H1 (cell line): ENCODE results near the gene SMIM41. TPM values are rescaled to one million over a fixed set of nuclear protein-coding genes. Genes with fewer than 3 reads are reported as not detected.

Experiments
- CTCF ChIA-PET: fragments of 300-600 bp; sonication (Branson Sonifier 250); formaldehyde crosslinking; loops from one replicate; lab custom pipeline; 2021; ENCODE audit not compliant: partially characterized antibody; lab: Charles Lee
- POLR2A ChIA-PET: fragments of 300-600 bp; sonication (Branson Sonifier 250); formaldehyde crosslinking; loops from one replicate; lab custom pipeline; 2021; ENCODE audit warnings: inconsistent platforms; ENCODE audit not compliant: partially characterized antibody; lab: Charles Lee
- DNase-seq, 2 experiments: peaks; one replicate each; pipeline versions ENCODE4 v3.0.0 to v3.0.0-alpha.2; 2010 to 2022; ENCODE audit warnings: low spot score in 2 of 2, low read depth in 1 of 2, mixed read lengths in 1 of 2
- FAIRE-seq: peaks from 2 replicates; lab custom pipeline; 2011; peaks lifted over from hg19 to GRCh38; lab: Jason Lieb, UNC
- H2AFZ ChIP-seq: 2 replicates; pipeline ENCODE4 v1.8.1; 2012; ENCODE audit warnings: low read length, inconsistent platforms
- H2AK5ac ChIP-seq: 2 replicates; pipeline ENCODE4 v1.6.1; 2013; ENCODE audit warnings: low read depth, low read length
- H2BK120ac ChIP-seq: replicated peaks from 2 replicates; pipeline ENCODE3; 2013; ENCODE audit warnings: low read depth, low read length, inconsistent platforms
- H2BK12ac ChIP-seq: 2 replicates; pipeline ENCODE4 v1.6.1; 2013; ENCODE audit warnings: low read depth, low read length
- H2BK15ac ChIP-seq: 2 replicates; pipeline ENCODE4 v1.6.1; 2013; ENCODE audit warnings: low read length
- H2BK20ac ChIP-seq: 2 replicates; pipeline ENCODE4 v1.6.1; 2013; ENCODE audit warnings: low read length
- H2BK5ac ChIP-seq: 2 replicates; pipeline ENCODE4 v1.6.1; 2013; ENCODE audit warnings: low read depth, low read length
- H3K14ac ChIP-seq: 2 replicates; pipeline ENCODE4 v1.6.1; 2013; ENCODE audit warnings: inconsistent platforms; ENCODE audit not compliant: insufficient read length
- H3K18ac ChIP-seq: 2 replicates; pipeline ENCODE4 v1.6.1; 2013; ENCODE audit warnings: low read length; ENCODE audit errors: extremely low read depth
- H3K23ac ChIP-seq: 2 replicates; pipeline ENCODE4 v1.6.1; 2013; ENCODE audit warnings: inconsistent platforms; ENCODE audit not compliant: insufficient read length
- H3K23me2 ChIP-seq: 2 replicates; pipeline ENCODE4 v1.6.1; 2013; ENCODE audit warnings: low read depth, low read length
- H3K27ac ChIP-seq: 2 replicates; pipeline ENCODE4 v1.6.1; 2011; ENCODE audit warnings: low read depth, low read length, inconsistent platforms
- H3K27me3 ChIP-seq, 4 experiments: replicated peaks in 1 of 4; 1 replicate in 1 of 4; 2 replicates in 3 of 4; pipeline versions ENCODE4 v1.6.1 to v1.8.1; 2011 to 2013; ENCODE audit warnings: low read length in 3 of 4, mild to moderate bottlenecking in 3 of 4, inconsistent platforms in 2 of 4, mixed read lengths in 2 of 4, moderate library complexity in 1 of 4; ENCODE audit not compliant: control insufficient read depth in 3 of 4, insufficient read depth in 3 of 4; ENCODE audit errors: extremely low read depth in 1 of 4
- H3K36me3 ChIP-seq, 4 experiments: 2 replicates each; pipeline versions ENCODE4 v1.6.1 to v1.8.1; 2011 to 2013; ENCODE audit warnings: mild to moderate bottlenecking in 4 of 4, low read length in 3 of 4, moderate library complexity in 2 of 4, control low read depth in 1 of 4, inconsistent platforms in 1 of 4; ENCODE audit not compliant: insufficient read depth in 4 of 4, control insufficient read depth in 2 of 4
- H3K4ac ChIP-seq: replicated peaks from 2 replicates; pipeline ENCODE3; 2013; ENCODE audit warnings: low read length, low read depth, mixed read lengths, inconsistent platforms; ENCODE audit not compliant: insufficient read length
- H3K4me1 ChIP-seq, 4 experiments: replicated peaks in 1 of 4; 1 replicate in 1 of 4; 2 replicates in 3 of 4; pipeline versions ENCODE4 v1.6.1 to v1.8.1; 2011 to 2013; ENCODE audit warnings: low read length in 3 of 4, inconsistent platforms in 2 of 4, mixed read lengths in 1 of 4; ENCODE audit not compliant: insufficient read depth in 4 of 4, control insufficient read depth in 3 of 4
- H3K4me2 ChIP-seq, 2 experiments: 2 replicates each; pipeline versions ENCODE4 v1.6.1 to v1.8.1; 2011 to 2013; ENCODE audit warnings: low read depth in 2 of 2, low read length in 2 of 2, control low read depth in 1 of 2, inconsistent platforms in 1 of 2, mild to moderate bottlenecking in 1 of 2; ENCODE audit not compliant: insufficient read depth in 1 of 2
- H3K4me3 ChIP-seq, 4 experiments: fragments of 200-600, 300-600 bp in 1 of 4; sonication (generic), shearing (Covaris generic), sonication (Bioruptor Twin) in 1 of 4; 2 replicates each; pipeline versions ENCODE4 v1.5.1 to v1.8.1; 2011 to 2016; ENCODE audit warnings: low read length in 4 of 4, low read depth in 3 of 4, control low read depth in 2 of 4, inconsistent platforms in 2 of 4, mild to moderate bottlenecking in 2 of 4, mixed read lengths in 1 of 4, moderate library complexity in 1 of 4; ENCODE audit not compliant: insufficient read depth in 2 of 4; ENCODE audit errors: extremely low read depth in 1 of 4
- H3K56ac ChIP-seq: replicated peaks from 2 replicates; pipeline ENCODE3; 2013; ENCODE audit warnings: low read depth, mild to moderate bottlenecking, mixed read lengths, low read length, inconsistent platforms; ENCODE audit not compliant: insufficient read length
- H3K79me1 ChIP-seq: 2 replicates; pipeline ENCODE4 v1.6.1; 2013; ENCODE audit warnings: low read depth, low read length, control low read depth
- H3K79me2 ChIP-seq, 2 experiments: 2 replicates each; pipeline versions ENCODE4 v1.6.1 to v1.8.1; 2012 to 2013; ENCODE audit warnings: low read length in 2 of 2, mild to moderate bottlenecking in 2 of 2, inconsistent platforms in 1 of 2; ENCODE audit not compliant: insufficient read depth in 2 of 2, control insufficient read depth in 1 of 2
- H3K9ac ChIP-seq, 4 experiments: replicated peaks in 1 of 4; 1 replicate in 1 of 4; 2 replicates in 3 of 4; pipeline versions ENCODE4 v1.6.1 to v1.8.1; 2011 to 2013; ENCODE audit warnings: low read depth in 3 of 4, low read length in 3 of 4, control low read depth in 2 of 4, mild to moderate bottlenecking in 2 of 4, moderate library complexity in 2 of 4, inconsistent platforms in 1 of 4; ENCODE audit errors: extremely low read depth in 1 of 4
- H3K9me3 ChIP-seq, 2 experiments: 2 replicates each; pipeline versions ENCODE4 v1.6.1 to v1.8.1; 2012 to 2013; ENCODE audit warnings: mild to moderate bottlenecking in 2 of 2, moderate library complexity in 2 of 2, control low read depth in 1 of 2, inconsistent platforms in 1 of 2, low read depth in 1 of 2, low read length in 1 of 2, mixed read lengths in 1 of 2; ENCODE audit not compliant: insufficient read depth in 2 of 2
- H4K20me1 ChIP-seq, 2 experiments: replicated peaks in 1 of 2; 2 replicates each; pipeline versions ENCODE3 to v1.8.1; 2011 to 2013; ENCODE audit warnings: inconsistent platforms in 2 of 2, low read length in 2 of 2, mild to moderate bottlenecking in 1 of 2; ENCODE audit not compliant: insufficient read depth in 2 of 2, control insufficient read depth in 1 of 2
- H4K5ac ChIP-seq: 2 replicates; pipeline ENCODE4 v1.6.1; 2013; ENCODE audit warnings: low read length, low read depth, mixed read lengths, inconsistent platforms; ENCODE audit not compliant: insufficient read length
- H4K8ac ChIP-seq: 2 replicates; pipeline ENCODE4 v1.8.0; 2013; ENCODE audit warnings: mild to moderate bottlenecking, moderate library complexity, low read length, inconsistent platforms; ENCODE audit not compliant: insufficient read depth; ENCODE audit errors: extremely low read depth
- H4K91ac ChIP-seq: replicated peaks from 2 replicates; pipeline ENCODE3; 2013; ENCODE audit warnings: low read length, mixed read lengths, inconsistent platforms; ENCODE audit not compliant: insufficient read length
- BCL11A ChIP-seq, 2 experiments: IDR thresholded peaks; one replicate each; pipeline ENCODE4 v1.6.1; 2011; ENCODE audit warnings: low read depth in 2 of 2, low read length in 2 of 2, mild to moderate bottlenecking in 2 of 2
- E2F6 ChIP-seq: IDR thresholded peaks from 2 replicates; pipeline ENCODE4 v1.6.1; 2012; ENCODE audit warnings: inconsistent platforms
- EGR1 ChIP-seq: IDR thresholded peaks from 2 replicates; pipeline ENCODE4 v1.6.1; 2011; ENCODE audit warnings: low read depth, low read length, borderline replicate concordance
- HDAC2 ChIP-seq, 2 experiments: fragments of 300-600 bp in 1 of 2; sonication (generic) in 1 of 2; IDR thresholded peaks; 2 replicates each; pipeline ENCODE4 v1.6.1; 2011 to 2012; ENCODE audit warnings: low read depth in 2 of 2, low read length in 2 of 2, mild to moderate bottlenecking in 2 of 2, moderate library complexity in 2 of 2, borderline replicate concordance in 1 of 2, inconsistent platforms in 1 of 2
- KDM5A ChIP-seq: fragments of 200-600 bp; IDR thresholded peaks from 2 replicates; pipeline ENCODE4 v1.7.1; 2012; ENCODE audit warnings: mild to moderate bottlenecking, low read length, inconsistent platforms, mixed read lengths
- POLR2A ChIP-seq, 2 experiments: IDR thresholded peaks; 1 replicate in 1 of 2; 2 replicates in 1 of 2; pipeline ENCODE4 v1.6.1; 2011; ENCODE audit warnings: low read depth in 2 of 2, low read length in 2 of 2, mild to moderate bottlenecking in 2 of 2; ENCODE audit errors: control extremely low read depth in 1 of 2
- RBBP5 ChIP-seq: IDR thresholded peaks from 2 replicates; pipeline ENCODE4 v1.7.1; 2012; ENCODE audit warnings: low read depth, mild to moderate bottlenecking, inconsistent platforms, low read length, moderate library complexity, borderline replicate concordance
- SIN3A ChIP-seq, 2 experiments: IDR thresholded peaks in 1 of 2; conservative IDR thresholded peaks in 1 of 2; 2 replicates each; pipeline ENCODE4 v1.6.1; 2011 to 2012; ENCODE audit warnings: low read length in 2 of 2, improper control_type of control experiment in 1 of 2, low read depth in 1 of 2, mild to moderate bottlenecking in 1 of 2
- SP1 ChIP-seq: IDR thresholded peaks from 2 replicates; pipeline ENCODE4 v1.6.1; 2011; ENCODE audit warnings: low read depth, low read length
- SUZ12 ChIP-seq: fragments of 200-600 bp; sonication (generic); IDR thresholded peaks from 2 replicates; pipeline ENCODE4 v1.6.1; 2012; ENCODE audit warnings: mild to moderate bottlenecking, inconsistent platforms, low read length, moderate library complexity, mixed read lengths
- TCF12 ChIP-seq: IDR thresholded peaks from 2 replicates; pipeline ENCODE4 v1.6.1; 2011; ENCODE audit warnings: low read depth, mild to moderate bottlenecking, low read length
- TEAD4 ChIP-seq: IDR thresholded peaks from 2 replicates; pipeline ENCODE4 v1.6.1; 2012; ENCODE audit warnings: low read depth, low read length, inconsistent platforms, mixed read lengths
- WGBS, 2 experiments: shearing (Covaris generic) in 1 of 2; methylation state at CpG; one replicate each; pipeline versions ENCODE4 v1.1.6 to v1.1.7; 2013 to 2015; ENCODE audit warnings: low lambda C conversion rate in 2 of 2, mixed read lengths in 2 of 2, inconsistent platforms in 1 of 2, low coverage in 1 of 2, missing lambda C conversion rate in 1 of 2; ENCODE audit not compliant: insufficient replicate concordance in 2 of 2, insufficient coverage in 1 of 2, insufficient read length in 1 of 2; ENCODE audit errors: extremely low coverage in 1 of 2, missing lambda C conversion rate in 1 of 2; 5-methylcytosine and 5-hydroxymethylcytosine counted together
- polyA plus RNA-seq, 7 experiments: library from polyadenylated mRNA; depleted of rRNA in 3 of 7; stranded (reverse) in 5 of 7; unstranded in 2 of 7; fragments of >200 nt in 5 of 7; fragments of 200-250 nt in 2 of 7; gene quantifications; 1 replicate in 5 of 7; 2 replicates in 1 of 7; 4 replicates in 1 of 7; pipeline versions ENCODE4 v1.2.1 to v1.2.3, GENCODE V29; 2011 to 2013; ENCODE audit warnings: missing spikeins in 2 of 7, mixed read lengths in 2 of 7
- total RNA-seq: library from RNA; stranded (reverse); fragmentation: NEBNext Ultra II Directional; extraction: Animal tissue kit (Norgen Biotek cat#: 25700); gene quantifications from 2 replicates; pipeline ENCODE4 v1.2.1, GENCODE V29; 2021

SMIM41 gene
- total and polyA plus RNA-seq, 2 of the 8 experiments (the other 6 are each of a cell fraction or from before 2014, with no cell fraction given) = 0.28 to 0.98 TPM

- ChIA-PET POLR2A (interaction anchor here (0.6 to 1.4 kb wide), 4 partner anchors 9 to 738 kb away, joined by 3 read pairs; no protein-coding TSS in a partner anchor), CTCF (interaction anchor here (0.8 to 3.9 kb wide), 20 partner anchors 22 to 818 kb away, joined by 3 to 13 read pairs (median 4); partner anchors contain the start of gene KRT85)
- Histone ChIP-seq H4K91ac (peak overlapping the region; percentile 12), H2BK15ac (0 out of 2 replicates have a peak overlapping the region, but pooled peaks have one; percentile 3), H3K4me2 (no peak overlapping the region), H3K27me3 (no peaks in the 10 kb centered on the region; a peak in 1 of 7 replicates), H3K14ac (no peak overlapping the region), H2BK20ac (peak overlapping the region; percentile 13; the same call in 1 of the 2 replicates), H2BK12ac (peak overlapping the region; percentile 69; the same call in 1 of the 2 replicates), H2BK5ac (peak overlapping the region; percentile 95; the same call in 1 of the 2 replicates), H3K36me3 (no peaks in the 10 kb centered on the region), H2BK120ac (peak overlapping the region; percentile 24), H3K18ac (no peak overlapping the region), H3K4me3 (no peak overlapping the region), H4K5ac (no peak overlapping the region), H3K79me2 (no peaks in the 10 kb centered on the region), H2AFZ (no peak overlapping the region), H3K4me1 (peaks cover 8 to 44% (median 19%) of the 10 kb centered on the region in 4 experiments), H3K23me2 (no peaks in the 10 kb centered on the region; the same call in 1 of the 2 replicates), H2AK5ac (peak overlapping the region; percentile 82; the same call in 1 of the 2 replicates), H3K9me3 (no peaks in the 10 kb centered on the region), H3K4ac (no peak overlapping the region), H3K56ac (no peak overlapping the region), H3K79me1 (no peaks in the 10 kb centered on the region), H4K8ac (0 out of 2 replicates have a peak overlapping the region, but pooled peaks have one; percentile 3), H3K9ac (no peak overlapping the region), H3K23ac (no peak overlapping the region), H3K27ac (peak overlapping the region; percentile 73), H4K20me1 (no peaks in the 10 kb centered on the region)
- 84% methylated on average over 15 of the region's 17 CpGs; no CpG with 5 or more reads in 1 of the 2 experiments for WGBS, 2 experiments
- no peak for DNase-seq
- FAIRE-seq = no peak
- TF ChIP-seq SIN3A (conservative IDR thresholded peaks at IDR 0.05 in 1 of 2, IDR thresholded peaks at IDR 0.05 in 1 of 2; ENCODE audit: low read depth in 1 of 2, low read length in 2 of 2) = no peak
- TF ChIP-seq TCF12 = no peak
- TF ChIP-seq EGR1 = no peak
- TF ChIP-seq RBBP5 = no peak
- no peak for TF ChIP-seq KDM5A
- TF ChIP-seq E2F6 = no peak
- TF ChIP-seq SP1 = no peak
- TF ChIP-seq POLR2A (IDR thresholded peaks at IDR 0.05; ENCODE audit: control extremely low read depth in 1 of 2, low read depth in 2 of 2, low read length in 2 of 2) = no peak
- no peak for TF ChIP-seq TEAD4
- TF ChIP-seq BCL11A (IDR thresholded peaks at IDR 0.05; ENCODE audit: low read depth in 2 of 2, low read length in 2 of 2) = no peak
- no peak for TF ChIP-seq HDAC2 (IDR thresholded peaks at IDR 0.05; ENCODE audit: borderline replicate concordance in 1 of 2, low read depth in 2 of 2, low read length in 2 of 2)
- no peak for TF ChIP-seq SUZ12
Measured at GRCh38 chr12:52147367-52147963, 68.0 kb downstream of the SMIM41 start.
